NCI-H2196 treated with DMSO at 0.1 percent for 48 hours (cell line): ENCODE measurements around the gene ECE2.

Experiments used
- DNase-seq: peaks from one replicate; lab custom pipeline; 2025; ENCODE audit not compliant: unreplicated experiment; lab: John Stamatoyannopoulos, UW

The ECE2 gene

DNA sequence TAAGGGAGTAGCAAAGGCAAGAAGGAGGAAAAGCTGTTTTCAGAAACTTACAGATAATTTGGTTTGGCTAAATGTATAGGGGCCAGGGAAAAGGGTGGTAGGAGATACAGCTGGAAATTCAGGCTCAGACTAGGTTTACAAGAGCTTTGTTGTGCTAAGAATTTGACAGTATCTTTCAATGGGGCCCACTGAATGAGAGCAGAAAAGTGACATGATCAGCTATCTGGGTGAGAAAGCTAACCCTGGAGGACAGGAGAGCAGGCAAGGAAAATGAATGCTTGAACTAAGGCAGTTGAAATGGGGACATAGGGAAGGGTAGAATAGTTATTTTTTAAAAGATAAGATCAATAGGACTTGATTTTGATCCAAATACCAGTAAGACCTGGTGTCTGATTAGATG lies 35.8 kb downstream of the ECE2 start:
- DNase-seq, result no peak

DNA sequence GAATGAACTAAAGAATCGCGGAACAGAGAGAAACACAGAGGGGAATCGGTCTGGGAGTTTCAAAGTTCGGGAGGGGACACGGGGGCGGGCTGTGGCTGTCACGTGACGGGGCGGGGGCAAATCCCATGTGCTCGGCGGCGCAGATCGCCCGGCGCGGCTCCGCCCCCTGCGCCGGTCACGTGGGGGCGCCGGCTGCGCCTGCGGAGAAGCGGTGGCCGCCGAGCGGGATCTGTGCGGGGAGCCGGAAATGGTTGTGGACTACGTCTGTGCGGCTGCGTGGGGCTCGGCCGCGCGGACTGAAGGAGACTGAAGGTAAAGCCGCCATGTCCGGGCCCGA lies 38.5 kb downstream of the ECE2 start, which contains the start of gene EIF4G1:
Gene EIF4G1 (plus strand): TSS at position 244 of the 337 bp plus-strand sequence. CDS start 1,191 bp downstream, outside the sequence.
- DNase-seq, result peak; percentile 99

DNA sequence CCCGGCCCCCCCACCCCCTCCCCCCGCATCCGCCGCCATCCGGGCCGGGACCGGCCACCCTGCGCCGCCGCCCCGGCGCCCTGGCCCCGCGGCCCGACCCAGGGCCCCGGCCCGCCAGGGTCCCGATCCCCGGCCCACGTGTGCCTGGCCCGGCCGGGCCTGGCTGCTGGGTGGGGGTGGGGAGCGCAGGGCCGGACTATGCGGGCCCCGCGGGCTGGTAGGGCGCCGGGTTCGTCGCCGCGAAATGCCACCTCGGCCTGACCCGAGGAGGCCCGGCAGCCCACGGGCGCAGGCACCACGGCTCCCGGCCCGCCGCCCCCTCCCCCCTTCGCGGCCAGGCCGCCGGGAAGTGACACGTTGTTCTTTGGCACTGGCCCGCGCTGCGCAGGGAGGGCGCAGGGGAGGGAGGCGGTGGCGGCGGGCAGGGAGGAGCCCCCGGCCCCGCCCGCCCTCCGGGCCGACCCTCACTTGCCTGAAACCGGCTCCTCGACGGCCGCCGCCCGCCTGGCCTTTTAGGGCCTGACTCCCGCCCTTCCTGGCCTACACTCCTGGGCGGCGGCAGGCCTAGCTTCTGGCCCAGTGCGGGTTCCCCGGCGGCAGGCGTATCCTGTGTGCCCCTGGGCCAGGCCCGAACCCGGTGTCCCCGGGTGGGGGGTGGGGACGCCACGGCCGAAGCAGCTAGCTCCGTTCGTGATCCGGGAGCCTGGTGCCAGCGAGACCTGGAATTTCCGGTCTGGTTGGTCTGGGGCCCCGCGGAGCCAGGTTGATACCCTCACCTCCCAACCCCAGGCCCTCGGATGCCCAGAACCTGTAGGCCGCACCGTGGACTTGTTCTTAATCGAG lies 39.1 kb downstream of the ECE2 start:
- DNase-seq, result peak; percentile 56

DNA sequence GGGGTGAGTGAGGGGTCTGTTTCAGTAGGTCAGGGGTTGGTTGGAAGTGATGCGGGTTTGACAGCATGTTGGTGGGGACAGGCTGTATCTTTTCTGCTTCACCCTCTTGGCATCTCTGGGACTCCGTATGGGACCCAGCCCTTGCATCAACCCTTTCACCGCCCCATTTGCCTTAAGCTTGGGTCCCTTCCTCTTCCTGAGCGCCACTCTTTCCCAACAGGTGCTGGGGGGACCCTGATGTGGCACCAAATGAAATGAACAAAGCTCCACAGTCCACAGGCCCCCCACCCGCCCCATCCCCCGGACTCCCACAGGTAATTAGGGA lies 39.7 kb downstream of the ECE2 start:
- no peak for DNase-seq

GRCh38 chr3:184315871-184316661 lies 40.2 kb downstream of the ECE2 start:
- no peak for DNase-seq

GRCh38 chr3:184316792-184317191 lies 41.0 kb downstream of the ECE2 start:
- no peak for DNase-seq

DNA sequence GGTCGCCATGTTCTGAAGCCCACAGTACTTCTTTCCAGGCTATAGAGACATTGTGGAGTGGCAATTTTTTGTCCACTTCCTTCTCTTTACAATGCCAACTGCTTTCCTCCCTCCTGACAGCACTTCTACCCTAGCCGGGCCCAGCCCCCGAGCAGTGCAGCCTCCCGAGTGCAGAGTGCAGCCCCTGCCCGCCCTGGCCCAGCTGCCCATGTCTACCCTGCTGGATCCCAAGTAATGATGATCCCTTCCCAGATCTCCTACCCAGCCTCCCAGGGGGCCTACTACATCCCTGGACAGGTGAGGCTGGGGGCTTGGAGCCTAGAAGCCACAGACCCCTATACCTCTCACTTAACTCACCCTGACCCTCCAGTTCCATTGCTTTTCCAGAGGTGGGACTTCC lies 41.4 kb downstream of the ECE2 start:
- no peak for DNase-seq

DNA sequence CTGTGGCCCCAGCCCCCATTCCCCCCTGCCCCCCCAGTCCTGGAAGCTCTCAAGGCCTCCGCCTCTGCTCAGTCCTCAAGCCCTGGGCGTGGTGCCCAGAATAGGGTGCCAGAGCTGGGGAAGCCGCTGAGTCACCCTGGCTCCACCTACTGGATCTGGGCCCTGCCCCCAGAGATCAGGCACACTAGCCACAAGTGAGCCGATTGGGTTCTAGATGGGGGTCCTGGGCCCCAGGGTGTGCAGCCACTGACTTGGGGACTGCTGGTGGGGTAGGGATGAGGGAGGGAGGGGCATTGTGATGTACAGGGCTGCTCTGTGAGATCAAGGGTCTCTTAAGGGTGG lies 44.3 kb downstream of the ECE2 start:
- peak; percentile 99 for DNase-seq

- no peak for DNase-seq
These were observed 45.8 kb downstream of the ECE2 start for GRCh38 chr3:184321666-184322065.

- DNase-seq, result no peak
These were observed 47.1 kb downstream of the ECE2 start for GRCh38 chr3:184322731-184323487.

DNA sequence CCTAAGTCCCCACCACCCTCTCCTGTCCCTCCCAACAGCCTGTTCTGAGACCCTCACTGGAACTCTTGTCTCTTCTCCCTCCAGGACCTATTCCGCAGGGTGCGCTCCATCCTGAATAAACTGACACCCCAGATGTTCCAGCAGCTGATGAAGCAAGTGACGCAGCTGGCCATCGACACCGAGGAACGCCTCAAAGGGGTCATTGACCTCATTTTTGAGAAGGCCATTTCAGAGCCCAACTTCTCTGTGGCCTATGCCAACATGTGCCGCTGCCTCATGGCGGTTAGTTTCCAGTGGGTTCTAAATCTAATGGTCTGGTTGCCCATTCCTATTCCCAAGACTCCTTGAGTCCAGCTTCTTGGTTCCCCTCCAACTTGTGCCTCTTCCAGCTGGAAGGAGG lies 47.9 kb downstream of the ECE2 start:
- no peak for DNase-seq

DNA sequence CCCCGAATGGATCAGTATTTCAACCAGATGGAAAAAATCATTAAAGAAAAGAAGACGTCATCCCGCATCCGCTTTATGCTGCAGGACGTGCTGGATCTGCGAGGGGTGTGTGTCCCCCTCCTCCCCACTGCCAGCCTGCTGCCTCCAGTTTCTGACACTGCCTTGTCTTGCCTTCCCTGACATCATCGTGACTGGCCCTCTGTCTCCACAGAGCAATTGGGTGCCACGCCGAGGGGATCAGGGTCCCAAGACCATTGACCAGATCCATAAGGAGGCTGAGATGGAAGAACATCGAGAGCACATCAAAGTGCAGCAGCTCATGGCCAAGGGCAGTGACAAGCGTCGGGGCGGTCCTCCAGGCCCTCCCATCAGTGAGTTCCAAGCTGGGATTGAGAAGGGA lies 49.4 kb downstream of the ECE2 start:
- no peak for DNase-seq

DNA sequence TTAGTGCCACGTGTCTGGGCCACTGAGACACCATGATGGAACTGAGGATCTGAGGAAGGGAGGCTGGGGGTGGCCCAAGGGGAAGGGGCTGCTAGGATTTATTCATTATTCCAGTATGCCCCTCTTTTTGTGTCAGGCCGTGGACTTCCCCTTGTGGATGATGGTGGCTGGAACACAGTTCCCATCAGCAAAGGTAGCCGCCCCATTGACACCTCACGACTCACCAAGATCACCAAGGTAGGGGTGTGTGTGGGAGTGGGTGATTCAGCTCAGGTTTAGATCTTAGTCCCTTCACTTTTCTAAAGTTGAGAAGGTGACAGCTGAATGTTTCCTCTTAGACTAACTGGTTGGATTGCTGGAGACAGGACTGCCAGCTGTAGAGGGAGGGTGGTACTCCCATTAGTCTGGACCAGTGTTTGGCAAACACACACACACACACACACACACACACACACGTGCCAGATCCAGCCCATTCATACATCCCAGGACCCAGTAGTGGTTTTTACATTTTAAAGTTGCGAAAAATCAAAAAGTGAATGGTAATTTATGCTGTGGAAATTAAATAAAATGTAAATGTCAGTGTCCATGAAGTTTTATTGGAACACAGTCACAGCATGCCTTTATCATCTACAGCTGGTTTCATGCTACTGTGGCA lies 50.0 kb downstream of the ECE2 start:
- DNase-seq, result no peak

- no peak for DNase-seq
These were observed 51.3 kb downstream of the ECE2 start for GRCh38 chr3:184327171-184327570.

GRCh38 chr3:184328516-184328915 lies 52.7 kb downstream of the ECE2 start:
- no peak for DNase-seq

DNA sequence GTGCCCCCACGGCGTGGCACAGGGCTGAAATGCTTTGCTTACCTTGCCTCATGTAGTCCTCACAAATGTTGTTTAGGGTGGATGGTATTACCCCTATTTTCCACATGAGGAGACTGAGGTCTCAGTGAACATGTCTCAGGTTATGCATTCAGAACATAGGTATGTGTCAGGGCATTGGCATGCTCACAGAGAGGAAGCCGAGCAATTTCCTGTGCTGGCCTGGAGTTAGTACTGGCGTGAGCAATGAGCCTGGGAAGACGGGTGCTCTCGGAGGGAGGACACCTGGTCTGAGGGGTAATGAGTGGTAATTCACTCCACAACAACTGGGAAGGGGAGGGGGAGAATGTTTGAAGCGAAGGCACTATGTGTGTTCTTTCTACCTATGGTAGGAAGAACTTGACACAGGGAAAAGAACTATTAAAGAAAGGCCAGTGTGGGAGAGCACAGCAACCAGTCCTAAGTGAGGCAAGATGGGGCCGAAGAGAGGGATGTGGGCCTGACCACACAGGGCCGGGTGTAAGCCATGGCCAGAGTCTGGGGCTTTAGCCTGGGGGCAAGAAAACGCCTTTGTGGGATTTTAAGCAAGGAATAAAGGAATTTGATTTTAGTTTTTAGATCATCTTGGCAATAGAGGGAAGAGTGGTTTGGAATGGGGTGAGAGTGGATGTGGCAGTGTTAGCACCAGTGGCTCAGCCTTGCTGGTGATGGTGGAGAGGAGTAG lies 56.7 kb downstream of the ECE2 start:
- DNase-seq, result no peak

GRCh38 chr3:184333190-184333589 lies 57.4 kb downstream of the ECE2 start:
- no peak for DNase-seq

- no peak for DNase-seq
These were observed 57.9 kb downstream of the ECE2 start for GRCh38 chr3:184333700-184334099.

GRCh38 chr3:184334470-184335158 lies 58.8 kb downstream of the ECE2 start:
- no peak for DNase-seq

DNA sequence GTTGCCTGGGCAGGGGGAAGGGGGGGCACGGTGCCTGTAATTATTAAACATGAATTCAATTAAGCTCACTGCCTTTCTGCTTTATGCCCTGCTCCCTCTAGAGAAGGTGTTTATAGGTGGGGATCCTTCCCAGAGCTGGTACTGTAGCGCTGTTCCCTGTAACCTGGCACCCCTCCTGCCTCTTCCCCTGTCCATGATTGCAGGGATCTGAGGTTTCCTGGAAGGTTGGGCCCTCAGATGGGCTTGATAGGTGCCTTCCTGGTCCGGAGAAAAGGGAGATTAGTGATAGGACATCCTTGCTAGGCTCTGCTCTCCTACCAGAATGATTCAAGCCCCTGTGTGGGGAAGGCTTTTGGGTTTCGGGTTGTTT lies 59.5 kb downstream of the ECE2 start:
- peak; percentile 63 for DNase-seq
